Tibial artery (tissue), 4 donors: ENCODE measurements around the gene SAMD7.

Source experiments
- DNase-seq, 2 donors: peaks; one replicate each; pipeline ENCODE4 v3.0.0-alpha.2; 2019
- H3K27ac ChIP-seq, 2 donors: fragments of 200-600 bp; sonication (generic) in 1 of 2; 1 replicate in 1 of 2; 2 replicates in 1 of 2; pipeline ENCODE4 v1.5.1; 2018 to 2019; ENCODE audit warnings: mild to moderate bottlenecking in 1 of 2
- H3K27me3 ChIP-seq, 2 donors: fragments of 200-600 bp; sonication (generic) in 1 of 2; one replicate each; pipeline versions ENCODE4 v1.5.1 to v1.6.0; 2016 to 2019
- H3K36me3 ChIP-seq, 3 donors: fragments of 200-600 bp; sonication (generic) in 2 of 3; one replicate each; pipeline ENCODE4 v1.5.1; 2016 to 2019; ENCODE audit warnings: mild to moderate bottlenecking in 2 of 3
- H3K4me1 ChIP-seq, 4 donors: fragments of 200-600 bp; sonication (generic) in 2 of 4; 1 replicate in 3 of 4; 2 replicates in 1 of 4; pipeline ENCODE4 v1.5.1; 2016 to 2019
- H3K4me3 ChIP-seq, 2 donors: fragments of 200-600 bp; sonication (generic) in 1 of 2; 1 replicate in 1 of 2; 2 replicates in 1 of 2; pipeline ENCODE4 v1.5.1; 2018 to 2019; ENCODE audit warnings: mild to moderate bottlenecking in 2 of 2
- H3K9me3 ChIP-seq, 3 donors: fragments of 200-600 bp; sonication (generic) in 1 of 3; one replicate each; pipeline ENCODE4 v1.5.1; 2016 to 2019
- intact Hi-C: fragments of 100-400 bp; cut with DNase I; formaldehyde crosslinking; loops from one replicate; pipeline ENCODE4 v1.15.0; 2023; ENCODE audit warnings: low total_unique reads
- TF ChIP-seq, protein P1 (sequence below), 2 experiments: fragments of 200-600 bp in 1 of 2; fragments of 450-650 bp in 1 of 2; IDR thresholded peaks; one replicate each; pipeline ENCODE4 v1.5.1; 2017 to 2019; ENCODE audit warnings: antibody characterized with exemption in 2 of 2, mild to moderate bottlenecking in 1 of 2, moderate library complexity in 1 of 2

Gene SAMD7

DNA sequence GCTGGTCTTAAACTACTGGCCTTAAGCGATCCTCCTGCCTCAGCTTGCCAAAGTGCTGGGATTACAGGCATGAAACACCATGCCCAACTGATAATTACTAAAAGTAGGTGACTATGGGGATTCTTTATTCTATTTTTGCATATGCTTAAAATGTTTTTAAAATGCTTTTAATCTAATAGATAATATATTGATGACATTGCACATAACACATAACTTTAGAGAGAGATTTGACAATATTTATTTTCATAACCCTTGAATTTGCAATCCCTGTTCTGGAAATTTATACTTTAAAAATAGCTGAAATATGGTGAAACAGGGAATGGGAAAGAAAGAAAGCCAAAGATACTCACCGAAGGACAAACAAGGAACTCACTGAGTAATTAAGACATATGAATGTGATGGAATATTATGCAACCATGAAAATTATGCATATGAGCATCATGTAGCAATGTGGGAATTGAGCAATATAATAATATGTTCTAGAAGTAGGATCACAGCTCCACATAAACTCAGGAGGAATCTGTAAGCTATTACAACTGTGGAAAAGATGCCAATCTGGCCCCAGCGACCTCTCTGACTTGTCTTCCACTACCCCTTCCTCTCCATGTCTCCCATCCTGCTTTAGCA, 43.7 kb upstream of the SAMD7 start:
- H3K9me3 ChIP-seq: no peaks in the 10 kb centered on the region
- no peaks in the 10 kb centered on the region for H3K27me3 ChIP-seq
- intact Hi-C loops: loop anchor here (10.0 kb wide), 1 partner anchor 97 kb away; the partner anchor contains the start of gene SEC62
- no peaks in the 10 kb centered on the region for H3K36me3 ChIP-seq
- H3K4me1 ChIP-seq: peaks cover 0 to 4% (median 0%) of the 10 kb centered on the region in 4 donors
- no peak overlapping the region for H3K4me3 ChIP-seq
- DNase-seq: no peak
- TF ChIP-seq, protein P1, sequence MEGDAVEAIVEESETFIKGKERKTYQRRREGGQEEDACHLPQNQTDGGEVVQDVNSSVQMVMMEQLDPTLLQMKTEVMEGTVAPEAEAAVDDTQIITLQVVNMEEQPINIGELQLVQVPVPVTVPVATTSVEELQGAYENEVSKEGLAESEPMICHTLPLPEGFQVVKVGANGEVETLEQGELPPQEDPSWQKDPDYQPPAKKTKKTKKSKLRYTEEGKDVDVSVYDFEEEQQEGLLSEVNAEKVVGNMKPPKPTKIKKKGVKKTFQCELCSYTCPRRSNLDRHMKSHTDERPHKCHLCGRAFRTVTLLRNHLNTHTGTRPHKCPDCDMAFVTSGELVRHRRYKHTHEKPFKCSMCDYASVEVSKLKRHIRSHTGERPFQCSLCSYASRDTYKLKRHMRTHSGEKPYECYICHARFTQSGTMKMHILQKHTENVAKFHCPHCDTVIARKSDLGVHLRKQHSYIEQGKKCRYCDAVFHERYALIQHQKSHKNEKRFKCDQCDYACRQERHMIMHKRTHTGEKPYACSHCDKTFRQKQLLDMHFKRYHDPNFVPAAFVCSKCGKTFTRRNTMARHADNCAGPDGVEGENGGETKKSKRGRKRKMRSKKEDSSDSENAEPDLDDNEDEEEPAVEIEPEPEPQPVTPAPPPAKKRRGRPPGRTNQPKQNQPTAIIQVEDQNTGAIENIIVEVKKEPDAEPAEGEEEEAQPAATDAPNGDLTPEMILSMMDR (IDR thresholded peaks at IDR 0.05): no peak
- H3K27ac ChIP-seq: no peak overlapping the region

GRCh38 chr3:169868369-169868768, 43.0 kb upstream of the SAMD7 start:
- intact Hi-C loops: loop anchor here (10.0 kb wide), 1 partner anchor 96 kb away; the partner anchor contains the start of gene SEC62
- Histone ChIP-seq H3K27me3 (no peaks in the 10 kb centered on the region), H3K4me3 (no peak overlapping the region), H3K9me3 (no peaks in the 10 kb centered on the region), H3K36me3 (no peaks in the 10 kb centered on the region), H3K27ac (no peak overlapping the region), H3K4me1 (peaks cover 0 to 4% (median 0%) of the 10 kb centered on the region in 4 donors)
- no peak for DNase-seq
- TF ChIP-seq, protein P1 (IDR thresholded peaks at IDR 0.05): no peak

DNA sequence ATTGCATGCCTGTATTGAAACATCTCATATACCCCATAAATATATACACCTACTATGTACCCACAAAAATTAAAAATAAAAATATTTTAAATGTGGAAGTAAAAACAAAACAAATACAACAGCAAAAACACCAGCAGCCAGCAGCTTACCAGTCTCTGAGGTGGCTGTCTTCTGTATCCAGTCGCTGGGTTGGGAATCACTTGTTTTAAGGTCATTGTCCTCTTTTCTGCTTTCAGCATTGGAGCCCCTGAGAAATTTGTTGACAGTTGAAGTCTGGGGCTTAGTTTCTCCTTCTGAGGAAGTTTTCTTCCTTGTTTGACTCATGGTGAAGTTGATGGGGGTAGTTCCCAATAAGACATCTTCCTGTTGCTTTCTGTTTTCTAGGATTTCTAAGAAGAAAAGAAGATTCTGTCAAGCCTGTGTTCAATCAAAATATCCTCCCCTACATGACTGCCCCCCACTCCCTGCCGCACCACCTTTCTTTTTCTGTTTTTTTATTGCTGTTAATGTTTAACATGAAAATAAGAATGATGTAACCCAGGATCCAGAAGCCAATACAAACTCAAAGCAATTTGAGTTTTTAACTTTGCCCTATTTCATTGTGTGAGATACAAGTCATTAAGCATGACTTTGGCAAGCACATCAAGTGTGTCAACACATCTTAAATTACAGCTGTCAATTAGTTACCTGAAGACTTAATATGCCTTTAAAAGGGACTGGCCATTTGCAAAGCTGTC, 41.7 kb upstream of the SAMD7 start, which contains the start of gene LRRC31:
TSS of gene LRRC31 (minus strand) at position 452 of the 737 bp plus-strand sequence. CDS start at position 324, 128 bp downstream.
- intact Hi-C loops: loop anchor here (10.0 kb wide), 1 partner anchor 95 kb away; the partner anchor contains the start of gene SEC62

GRCh38 chr3:169871129-169871886, 40.1 kb upstream of the SAMD7 start:
- Histone ChIP-seq H3K27ac (no peak overlapping the region), H3K4me3 (no peak overlapping the region), H3K27me3 (no peaks in the 10 kb centered on the region), H3K36me3 (no peaks in the 10 kb centered on the region), H3K9me3 (no peaks in the 10 kb centered on the region), H3K4me1 (no peaks in the 10 kb centered on the region)
- intact Hi-C loops: no loop called here
- TF ChIP-seq, protein P1 (IDR thresholded peaks at IDR 0.05): no peak
- DNase-seq: no peak

More for the DNA sequence above, 41.7 kb upstream of the SAMD7 start, which contains the start of gene LRRC31:
- no peak within 1 kb of the TSS for H3K4me3 ChIP-seq
- no peaks in the 10 kb centered on the region for H3K9me3 ChIP-seq
- no peak within 1 kb of the TSS for H3K27ac ChIP-seq
- no peaks in the 10 kb centered on the region for H3K4me1 ChIP-seq
- H3K36me3 ChIP-seq: no peaks in the 10 kb centered on the region
- H3K27me3 ChIP-seq: no peaks in the 10 kb centered on the region
- DNase-seq: no peak
- TF ChIP-seq, protein P1 (IDR thresholded peaks at IDR 0.05): no peak

DNA sequence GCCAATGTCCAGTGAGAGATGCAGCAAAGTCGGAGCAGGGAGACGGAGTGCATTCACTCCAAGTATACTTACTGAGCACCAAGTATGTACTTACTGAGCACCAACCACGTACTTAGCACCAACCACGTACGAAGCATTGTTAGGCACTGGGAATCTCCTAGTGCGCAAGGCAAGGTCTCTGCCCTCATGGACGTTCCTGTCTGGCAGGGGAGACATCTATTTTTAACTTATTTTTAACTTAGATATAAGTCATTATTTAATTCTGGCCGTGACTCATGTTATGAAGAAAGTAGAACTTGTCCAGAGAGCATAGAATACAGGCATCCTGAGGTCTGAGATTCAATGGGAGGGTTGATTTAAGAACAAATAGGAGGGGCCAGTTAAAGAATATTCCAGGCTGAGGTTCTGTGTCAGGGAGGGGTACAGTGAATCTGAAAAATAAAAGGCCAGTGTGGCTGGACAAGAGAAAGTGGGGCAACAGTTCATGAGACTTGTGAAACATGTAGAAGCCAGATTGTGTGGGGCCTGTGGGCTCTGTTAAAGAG, 32.3 kb upstream of the SAMD7 start:
- intact Hi-C loops: no loop called here
- TF ChIP-seq, protein P1 (IDR thresholded peaks at IDR 0.05): no peak
- Histone ChIP-seq H3K4me1 (no peaks in the 10 kb centered on the region), H3K4me3 (no peak overlapping the region), H3K27ac (no peak overlapping the region), H3K36me3 (no peaks in the 10 kb centered on the region), H3K27me3 (no peaks in the 10 kb centered on the region), H3K9me3 (no peaks in the 10 kb centered on the region)
- no peak for DNase-seq
